GM12878 (cell line): ENCODE data around the gene THAP2. TPM values are rescaled to one million over a fixed set of nuclear protein-coding genes. Genes with fewer than 3 reads are reported as not detected.

Source experiments
- ATAC-seq: fragments of 200-7000 bp; cut with Tn5 transposase; 3 replicates; pipeline ENCODE4 v1.9.1; 2020; ENCODE audit warnings: mild to moderate bottlenecking, moderate library complexity
- BruUV-seq: library from RNA; stranded (reverse); fragments of 400-500 nt; replicated peaks from 2 replicates; lab custom pipeline; 2021; lab: Mats Ljungman, UMichigan
- CTCF ChIA-PET: fragments of 300-600 bp; sonication (Branson Sonifier 250); formaldehyde crosslinking; extraction: SDS; loops from one replicate; lab custom pipeline; 2021; ENCODE audit warnings: inconsistent platforms; lab: Yijun Ruan, JAX
- POLR2A ChIA-PET: fragments of 350-600 bp; formaldehyde crosslinking; extraction: SDS; loops from one replicate; lab custom pipeline; 2021; ENCODE audit warnings: inconsistent platforms; lab: Charles Lee
- RAD21 ChIA-PET: fragments of 300-600 bp; sonication (Branson Sonifier 250); formaldehyde crosslinking; loops from one replicate; lab custom pipeline; 2023; ENCODE audit warnings: antibody characterized with exemption; ENCODE audit not compliant: unreplicated experiment; lab: Charles Lee
- SMC1A ChIA-PET: fragments of 300-600 bp; sonication (Branson Sonifier 250); formaldehyde crosslinking; loops from one replicate; lab custom pipeline; 2023; ENCODE audit not compliant: unreplicated experiment, uncharacterized antibody; lab: Charles Lee
- DNase-seq: peaks from one replicate; pipeline ENCODE4 v3.0.0-alpha.2; 2011; ENCODE audit warnings: low read depth, low spot score
- FAIRE-seq: peaks from 3 replicates; lab custom pipeline; 2011; peaks lifted over from hg19 to GRCh38; lab: Jason Lieb, UNC
- H2AFZ ChIP-seq: 2 replicates; pipeline ENCODE4 v1.6.0; 2011; ENCODE audit warnings: low read depth, low read length, control low read depth; ENCODE audit not compliant: control insufficient read depth
- H3K27ac ChIP-seq: 2 replicates; pipeline ENCODE4 v1.5.1; 2011; ENCODE audit warnings: control low read depth; ENCODE audit not compliant: control insufficient read depth, insufficient read depth
- H3K27me3 ChIP-seq, 2 experiments: replicated peaks in 1 of 2; 2 replicates each; pipeline versions ENCODE4 v1.6.0 to v1.6.1; 2011; ENCODE audit warnings: low read length in 1 of 2; ENCODE audit not compliant: control insufficient read depth in 2 of 2, insufficient read depth in 2 of 2
- H3K36me3 ChIP-seq, 2 experiments: 2 replicates each; pipeline ENCODE4 v1.5.1; 2011; ENCODE audit warnings: low read length in 1 of 2; ENCODE audit not compliant: control insufficient read depth in 2 of 2, insufficient read depth in 2 of 2
- H3K4me1 ChIP-seq: 2 replicates; pipeline ENCODE4 v1.6.1; 2011; ENCODE audit warnings: mild to moderate bottlenecking, low read length, moderate library complexity, mixed read lengths; ENCODE audit not compliant: control insufficient read depth, insufficient read depth
- H3K4me2 ChIP-seq: 2 replicates; pipeline ENCODE4 v1.6.0; 2011; ENCODE audit warnings: control low read depth; ENCODE audit not compliant: control insufficient read depth, insufficient read depth
- H3K4me3 ChIP-seq: fragments of 200-600 bp; sonication (generic); 2 replicates; pipeline ENCODE4 v1.5.1; 2016
- H3K79me2 ChIP-seq: 2 replicates; pipeline ENCODE4 v1.6.0; 2011; ENCODE audit warnings: low read length; ENCODE audit not compliant: control insufficient read depth, insufficient read depth
- H3K9ac ChIP-seq: 2 replicates; pipeline ENCODE4 v1.8.0; 2011; ENCODE audit warnings: low read length, control low read depth, mixed read lengths; ENCODE audit not compliant: control insufficient read depth, insufficient read depth
- H3K9me3 ChIP-seq: replicated peaks from 3 replicates; pipeline ENCODE4 v1.5.1; 2011; ENCODE audit warnings: mild to moderate bottlenecking, low read length; ENCODE audit not compliant: control insufficient read depth, insufficient read depth
- H4K20me1 ChIP-seq: 2 replicates; pipeline ENCODE4 v1.6.0; 2011; ENCODE audit not compliant: control insufficient read depth, insufficient read depth
- ATF2 ChIP-seq: IDR thresholded peaks from 2 replicates; pipeline ENCODE4 v1.6.1; 2012; ENCODE audit warnings: low read length, inconsistent platforms
- EGR1 ChIP-seq, 2 experiments: IDR thresholded peaks; 1 replicate in 1 of 2; 2 replicates in 1 of 2; pipeline ENCODE4 v1.6.1; 2011 to 2012; ENCODE audit warnings: low read depth in 2 of 2, low read length in 2 of 2, borderline replicate concordance in 1 of 2, mild to moderate bottlenecking in 1 of 2, moderate library complexity in 1 of 2
- GATAD2B ChIP-seq: fragments of 450-650 bp; conservative IDR thresholded peaks from 2 replicates; pipeline ENCODE4 v1.6.1; 2017; ENCODE audit warnings: low read depth, mild to moderate bottlenecking, moderate library complexity
- IKZF2 ChIP-seq, 2 experiments: fragments of 450-650 bp; IDR thresholded peaks; 2 replicates each; pipeline ENCODE4 v1.6.1; 2017; ENCODE audit warnings: mild to moderate bottlenecking in 2 of 2, moderate library complexity in 2 of 2
- JUNB ChIP-seq: IDR thresholded peaks from 2 replicates; pipeline ENCODE4 v1.6.1; 2016; ENCODE audit warnings: antibody characterized with exemption, mild to moderate bottlenecking
- PML ChIP-seq: IDR thresholded peaks from 2 replicates; pipeline ENCODE4 v1.6.1; 2012; ENCODE audit warnings: low read length, inconsistent platforms
- RELB ChIP-seq: fragments of 450-650 bp; IDR thresholded peaks from 2 replicates; pipeline ENCODE4 v1.6.1; 2017; ENCODE audit warnings: low read depth, mild to moderate bottlenecking, moderate library complexity
- RUNX3 ChIP-seq: IDR thresholded peaks from 2 replicates; pipeline ENCODE4 v1.6.1; 2012; ENCODE audit warnings: low read length, inconsistent platforms
- TAF1 ChIP-seq: IDR thresholded peaks from 2 replicates; pipeline ENCODE4 v1.6.1; 2011; ENCODE audit warnings: mild to moderate bottlenecking, low read depth, low read length, borderline replicate concordance
- TARDBP ChIP-seq: IDR thresholded peaks from 2 replicates; pipeline ENCODE4 v1.6.1; 2016; ENCODE audit warnings: borderline replicate concordance
- TCF12 ChIP-seq: IDR thresholded peaks from 2 replicates; pipeline ENCODE4 v1.6.1; 2011; ENCODE audit warnings: low read depth, mild to moderate bottlenecking, low read length
- WGBS: methylation state at CpG from one replicate; pipeline ENCODE4 v1.1.6; 2016; ENCODE audit warnings: low lambda C conversion rate; ENCODE audit not compliant: insufficient replicate concordance, insufficient coverage; ENCODE audit errors: missing lambda C conversion rate; 5-methylcytosine and 5-hydroxymethylcytosine counted together
- in situ Hi-C: fragments of 300-500 bp; cut with MboI; formaldehyde crosslinking; loops from 9 replicates; pipeline ENCODE4 v1.14.3; 2018; ENCODE audit warnings: mixed read lengths
- intact Hi-C: fragments of 100-400 bp; cut with micrococcal nuclease; formaldehyde crosslinking; loops from one replicate; pipeline ENCODE4 v1.14.2; 2022; ENCODE audit not compliant: unreplicated experiment
- polyA plus RNA-seq, 11 experiments: library from polyadenylated mRNA; depleted of rRNA in 4 of 11; unstranded in 6 of 11; stranded (reverse) in 5 of 11; fragments of >200 nt; fragmentation: Nextera tagmentation in 4 of 11; fragmentation: Illumina TruSeq in 1 of 11; extraction: Ambion mirVana in 4 of 11; extraction: Trizol in 1 of 11; gene quantifications; 1 replicate in 1 of 11; 2 replicates in 10 of 11; pipeline versions ENCODE4 v1.2.1 to v1.2.3, GENCODE V29; 2011 to 2016; ENCODE audit warnings: inconsistent platforms in 2 of 11, missing spikeins in 2 of 11, low read depth in 1 of 11
- total RNA-seq, 4 experiments: library from RNA; depleted of rRNA in 3 of 4; stranded (reverse); fragments of >200 nt in 3 of 4; fragmentation: Illumina TruSeq in 1 of 4; extraction: Trizol in 1 of 4; gene quantifications; 2 replicates each; pipeline versions ENCODE4 v1.2.1 to v1.2.3, GENCODE V29; 2013 to 2021

The THAP2 gene
- total and polyA plus RNA-seq, 10 of the 15 experiments (the other 5 are each of a cell fraction or from before 2014, with no cell fraction given): 4.1 to 18.0 (median 7.3) TPM

GRCh38 chr12:71652656-71653055 is 11.4 kb upstream of the THAP2 start:
- ChIA-PET SMC1A (interaction anchor here (0.9 kb wide), 1 partner anchor 11 kb away, joined by 3 read pairs; the partner anchor contains the start of genes THAP2 and ZFC3H1), POLR2A (no interaction called here), CTCF (interaction anchor here (1.0 kb wide), 1 partner anchor 16 kb away, joined by 4 read pairs; no protein-coding TSS in a partner anchor)
- Histone ChIP-seq H3K36me3 (peaks cover 0 to 39% of the 10 kb centered on the region in 2 experiments; a peak in 2 of 4 replicates), H3K9ac (no peak overlapping the region), H3K27me3 (no peaks in the 10 kb centered on the region), H3K4me2 (no peak overlapping the region), H3K4me1 (no peaks in the 10 kb centered on the region)
- in situ Hi-C loops (no loop called here), intact Hi-C loops (no loop called here)
- no peak for DNase-seq
- 60% methylated on average over 1 of the region's 1 CpG for WGBS
- BruUV-seq: TSS peak; percentile 25
- no peak for FAIRE-seq
- no peak for ATAC-seq
- TF ChIP-seq EGR1 (IDR thresholded peaks at IDR 0.05; ENCODE audit: borderline replicate concordance in 1 of 2, low read depth in 2 of 2, low read length in 2 of 2): no peak
- no peak for TF ChIP-seq GATAD2B
- no peak for TF ChIP-seq TARDBP
- no peak for TF ChIP-seq RUNX3
- TF ChIP-seq JUNB: no peak
- no peak for TF ChIP-seq ATF2
- no peak for TF ChIP-seq TCF12
- no peak for TF ChIP-seq RELB
- TF ChIP-seq IKZF2 (IDR thresholded peaks at IDR 0.05): no peak
- TF ChIP-seq TAF1: no peak
- TF ChIP-seq PML: no peak
- TF ChIP-seq, all 136 proteins: peak for 0
- H2AFZ ChIP-seq: no peak overlapping the region
- no peaks in the 10 kb centered on the region for H4K20me1 ChIP-seq
- RAD21 ChIA-PET: no interaction called here
- H3K9me3 ChIP-seq: peaks cover 17% of the 10 kb centered on the region
- H3K79me2 ChIP-seq: peaks cover 68% of the 10 kb centered on the region
- H3K27ac ChIP-seq: no peak overlapping the region
- no peak overlapping the region for H3K4me3 ChIP-seq
